Vagina (tissue), 2 donors: ENCODE measurements around the gene F11. TPM values are rescaled to one million over a fixed set of nuclear protein-coding genes. Genes with fewer than 3 reads are reported as not detected.
"Not testable (repeated sequence)": the region's sequence is repeated elsewhere in the genome, so short reads cannot be mapped to it uniquely, and the experiment has no call there.

ENCODE experiments used
- DNase-seq, 2 donors: peaks; one replicate each; pipeline ENCODE4 v3.0.0-alpha.2; 2017; ENCODE audit errors: extremely low spot score in 2 of 2
- H3K27ac ChIP-seq: fragments of 200-600 bp; sonication (generic); one replicate; pipeline ENCODE4 v1.5.1; 2019
- H3K27me3 ChIP-seq: fragments of 200-600 bp; sonication (generic); one replicate; pipeline ENCODE4 v1.5.1; 2019
- H3K36me3 ChIP-seq, 2 donors: fragments of 200-600 bp; sonication (generic); one replicate each; pipeline ENCODE4 v1.5.1; 2017 to 2019
- H3K4me1 ChIP-seq: fragments of 200-600 bp; sonication (generic); one replicate; pipeline ENCODE4 v1.5.1; 2019
- H3K4me3 ChIP-seq, 2 donors: fragments of 200-600 bp; sonication (generic); 1 replicate in 1 of 2; 2 replicates in 1 of 2; pipeline ENCODE4 v1.5.1; 2016 to 2019
- H3K9me3 ChIP-seq: fragments of 200-600 bp; sonication (generic); one replicate; pipeline ENCODE4 v1.5.1; 2019
- POLR2A ChIP-seq, 2 donors: fragments of 450-650 bp; IDR thresholded peaks; one replicate each; pipeline ENCODE4 v1.6.1; 2017; ENCODE audit warnings: antibody characterized with exemption in 2 of 2, mild to moderate bottlenecking in 2 of 2, moderate library complexity in 2 of 2
- POLR2AphosphoS5 ChIP-seq, 2 donors: sonication (generic); formaldehyde crosslinking; IDR thresholded peaks; one replicate each; pipeline ENCODE4 v1.9.0; 2017; ENCODE audit warnings: antibody characterized with exemption in 2 of 2, mild to moderate bottlenecking in 2 of 2, low read depth in 1 of 2; ENCODE audit not compliant: insufficient read depth in 1 of 2
- intact Hi-C: fragments of 100-400 bp; cut with DNase I; formaldehyde crosslinking; loops from one replicate; pipeline ENCODE4 v1.15.1; 2023
- total RNA-seq: library from RNA; depleted of rRNA; stranded (reverse); fragments of >200 nt; gene quantifications from one replicate; pipeline ENCODE4 v1.2.3, GENCODE V29; 2016
- TF ChIP-seq, protein P1 (sequence below), 3 experiments: fragments of 450-650 bp in 2 of 3; fragments of 200-600 bp in 1 of 3; sonication (generic) in 1 of 3; IDR thresholded peaks; one replicate each; pipeline ENCODE4 v1.5.1; 2017 to 2019; ENCODE audit warnings: antibody characterized with exemption in 3 of 3, mild to moderate bottlenecking in 2 of 3, moderate library complexity in 2 of 3

Gene F11
- total RNA-seq, 1 donor from 2014 or later = not detected

DNA sequence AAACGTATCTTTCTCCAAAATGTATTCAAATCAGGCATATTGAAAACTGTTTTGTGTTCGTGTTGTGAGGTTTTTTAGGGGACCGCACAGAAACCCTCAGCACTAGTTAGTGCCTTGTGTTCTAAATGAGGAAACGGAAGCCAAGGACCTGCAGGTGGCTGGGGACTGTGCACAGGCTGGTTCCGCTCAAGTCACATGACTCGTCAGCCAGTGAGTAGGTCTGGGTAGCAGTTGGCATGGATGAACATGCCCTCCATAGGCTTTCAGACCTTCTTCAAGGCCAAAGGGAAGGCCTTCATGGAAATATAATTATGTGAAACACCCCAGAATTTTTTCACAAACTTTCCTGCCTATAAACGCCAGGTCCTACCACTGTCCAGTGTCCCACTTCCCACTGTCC lies 1.3 kb upstream of the F11 start:
- intact Hi-C loops = no loop called here
- no peak overlapping the region for H3K27ac ChIP-seq
- DNase-seq = no peak

DNA sequence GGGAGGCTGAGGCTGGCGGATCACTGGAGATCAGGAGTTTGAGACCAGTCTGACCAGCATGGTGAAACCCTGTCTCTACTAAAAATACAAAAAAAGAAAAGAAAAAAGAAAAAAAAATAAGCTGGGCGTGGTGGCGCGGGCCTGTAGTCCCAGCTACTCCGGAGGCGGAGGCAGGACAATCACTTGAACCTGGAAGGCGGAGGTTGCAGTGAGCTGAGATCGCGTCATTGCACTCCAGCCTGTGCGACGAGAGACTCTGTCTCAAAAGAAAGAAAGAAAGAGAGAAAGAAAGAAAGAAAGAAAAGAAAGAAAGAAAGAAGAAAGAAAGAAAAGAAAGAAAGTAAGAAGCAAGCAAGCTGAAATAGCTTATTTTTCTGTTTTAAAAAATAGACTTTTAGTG lies 739 bp upstream of the F11 start:
- H3K4me3 ChIP-seq, H3K4me1 ChIP-seq, H3K27ac ChIP-seq, intact Hi-C loops, H3K27me3 ChIP-seq, H3K9me3 ChIP-seq, H3K36me3 ChIP-seq, DNase-seq: not testable (repeated sequence)

More for the DNA sequence above, 1.3 kb upstream of the F11 start:
- TF ChIP-seq POLR2A (IDR thresholded peaks at IDR 0.05) = no peak
- no peak for TF ChIP-seq POLR2AphosphoS5 (IDR thresholded peaks at IDR 0.05; ENCODE audit: insufficient read depth in 1 of 2, low read depth in 1 of 2)
- TF ChIP-seq, protein P1, sequence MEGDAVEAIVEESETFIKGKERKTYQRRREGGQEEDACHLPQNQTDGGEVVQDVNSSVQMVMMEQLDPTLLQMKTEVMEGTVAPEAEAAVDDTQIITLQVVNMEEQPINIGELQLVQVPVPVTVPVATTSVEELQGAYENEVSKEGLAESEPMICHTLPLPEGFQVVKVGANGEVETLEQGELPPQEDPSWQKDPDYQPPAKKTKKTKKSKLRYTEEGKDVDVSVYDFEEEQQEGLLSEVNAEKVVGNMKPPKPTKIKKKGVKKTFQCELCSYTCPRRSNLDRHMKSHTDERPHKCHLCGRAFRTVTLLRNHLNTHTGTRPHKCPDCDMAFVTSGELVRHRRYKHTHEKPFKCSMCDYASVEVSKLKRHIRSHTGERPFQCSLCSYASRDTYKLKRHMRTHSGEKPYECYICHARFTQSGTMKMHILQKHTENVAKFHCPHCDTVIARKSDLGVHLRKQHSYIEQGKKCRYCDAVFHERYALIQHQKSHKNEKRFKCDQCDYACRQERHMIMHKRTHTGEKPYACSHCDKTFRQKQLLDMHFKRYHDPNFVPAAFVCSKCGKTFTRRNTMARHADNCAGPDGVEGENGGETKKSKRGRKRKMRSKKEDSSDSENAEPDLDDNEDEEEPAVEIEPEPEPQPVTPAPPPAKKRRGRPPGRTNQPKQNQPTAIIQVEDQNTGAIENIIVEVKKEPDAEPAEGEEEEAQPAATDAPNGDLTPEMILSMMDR (IDR thresholded peaks at IDR 0.05) = no peak
- H3K4me1 ChIP-seq = no peaks in the 10 kb centered on the region
- no peaks in the 10 kb centered on the region for H3K9me3 ChIP-seq
- no peaks in the 10 kb centered on the region for H3K36me3 ChIP-seq
- no peak overlapping the region for H3K4me3 ChIP-seq
- H3K27me3 ChIP-seq = no peaks in the 10 kb centered on the region

DNA sequence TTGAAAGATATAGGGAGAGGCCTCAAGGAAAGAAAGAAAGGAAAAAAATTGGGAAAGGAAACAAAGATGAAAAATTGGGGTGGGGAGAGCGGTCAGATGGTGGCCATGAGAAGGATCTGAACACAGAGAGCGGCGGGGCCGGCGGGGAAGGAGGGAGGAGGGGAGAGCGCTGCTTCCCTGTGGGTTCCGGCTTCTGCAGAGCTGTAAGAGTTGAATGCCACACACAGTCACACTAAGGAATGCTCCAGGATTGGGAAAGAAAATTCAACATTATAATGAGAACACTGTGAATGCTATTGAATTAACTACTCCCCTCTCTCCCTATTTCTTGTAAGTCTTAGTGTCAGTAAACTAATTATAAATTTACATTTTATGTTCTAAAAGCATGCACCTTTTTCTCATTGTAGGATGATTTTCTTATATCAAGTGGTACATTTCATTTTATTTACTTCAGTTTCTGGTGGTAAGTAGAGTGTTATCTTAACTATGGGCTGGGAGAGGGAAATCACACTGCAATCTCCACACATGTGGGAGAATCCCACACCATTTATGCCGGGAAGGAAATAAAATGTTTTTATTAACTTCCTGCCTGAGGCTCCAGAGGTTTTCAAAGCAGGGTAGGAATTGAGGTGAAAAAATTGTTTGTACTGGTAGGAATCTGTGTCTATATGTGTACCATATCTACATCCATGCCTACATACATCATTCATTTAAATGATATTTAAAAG lies 904 bp downstream of the F11 start:
- TF ChIP-seq, protein P1 (IDR thresholded peaks at IDR 0.05) = no peak
- TF ChIP-seq POLR2AphosphoS5 (IDR thresholded peaks at IDR 0.05; ENCODE audit: insufficient read depth in 1 of 2, low read depth in 1 of 2) = no peak
- TF ChIP-seq POLR2A (IDR thresholded peaks at IDR 0.05) = no peak
- DNase-seq = no peak
- intact Hi-C loops = no loop called here
- Histone ChIP-seq H3K4me1 (no peaks in the 10 kb centered on the region), H3K27me3 (no peaks in the 10 kb centered on the region), H3K27ac (no peak overlapping the region), H3K36me3 (no peaks in the 10 kb centered on the region), H3K9me3 (no peaks in the 10 kb centered on the region), H3K4me3 (no peak overlapping the region)

DNA sequence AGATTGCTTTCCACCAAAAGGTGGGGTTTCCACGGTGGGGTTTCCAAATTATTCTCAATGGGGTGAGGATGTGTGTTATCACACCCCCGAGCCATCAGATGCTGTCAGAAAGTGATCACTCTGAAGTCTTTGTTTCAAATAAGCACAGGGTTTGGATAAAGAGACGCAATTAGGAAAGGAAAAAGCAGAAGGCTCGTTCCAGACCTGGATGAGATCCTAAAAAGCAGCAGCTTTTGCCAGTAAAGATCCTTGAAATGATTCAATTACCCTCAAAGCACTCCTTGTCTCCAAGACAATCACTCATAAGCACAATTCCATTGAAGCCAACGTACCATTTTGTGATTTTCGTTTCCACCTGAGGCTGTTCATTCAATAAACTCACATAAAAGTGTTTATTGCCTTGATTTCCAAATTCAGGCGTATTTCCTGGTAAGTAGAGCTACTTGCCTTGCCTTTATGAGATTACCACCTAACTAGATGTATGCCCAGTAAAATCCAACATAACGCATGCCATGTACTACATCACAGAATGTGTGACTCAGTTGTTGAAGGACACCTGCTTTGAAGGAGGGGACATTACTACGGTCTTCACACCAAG lies 5.2 kb downstream of the F11 start:
- no peak for TF ChIP-seq POLR2A (IDR thresholded peaks at IDR 0.05)
- H3K9me3 ChIP-seq = no peaks in the 10 kb centered on the region
- DNase-seq = no peak
- intact Hi-C loops = no loop called here
- no peak overlapping the region for H3K27ac ChIP-seq
- H3K4me3 ChIP-seq = no peak overlapping the region
- no peaks in the 10 kb centered on the region for H3K4me1 ChIP-seq
- H3K36me3 ChIP-seq = no peaks in the 10 kb centered on the region
- H3K27me3 ChIP-seq = no peaks in the 10 kb centered on the region

DNA sequence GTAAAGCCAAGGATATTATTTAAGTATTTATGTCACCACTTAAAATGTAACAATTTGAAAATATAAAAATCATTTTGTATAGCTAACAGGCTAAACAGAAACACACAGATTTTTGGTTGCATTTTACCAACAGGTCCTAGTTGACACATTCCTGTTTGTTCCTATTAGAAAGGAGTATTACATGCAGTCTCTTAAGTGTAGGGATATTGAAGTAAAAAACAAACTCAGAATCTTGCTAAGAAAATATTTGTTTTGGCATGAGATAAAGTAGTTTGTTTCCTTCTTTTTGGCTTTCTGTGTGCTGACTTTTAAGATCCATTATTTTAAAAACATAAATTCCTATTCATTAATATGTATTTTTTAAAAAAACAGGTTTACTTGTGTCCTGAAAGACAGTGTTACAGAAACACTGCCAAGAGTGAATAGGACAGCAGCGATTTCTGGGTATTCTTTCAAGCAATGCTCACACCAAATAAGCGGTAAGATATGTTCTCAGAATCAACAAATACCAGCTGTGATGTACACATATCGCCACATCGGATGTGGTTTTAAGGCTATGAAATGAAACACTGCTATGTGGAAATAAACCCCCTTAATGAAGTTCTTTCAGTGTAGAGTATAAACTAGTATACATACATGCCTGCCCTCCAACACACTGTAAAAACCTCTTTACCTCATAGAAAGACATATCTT lies 6.9 kb downstream of the F11 start:
- Histone ChIP-seq H3K4me1 (no peaks in the 10 kb centered on the region), H3K9me3 (no peaks in the 10 kb centered on the region), H3K27me3 (no peaks in the 10 kb centered on the region), H3K4me3 (no peak overlapping the region), H3K27ac (no peak overlapping the region), H3K36me3 (no peaks in the 10 kb centered on the region)
- TF ChIP-seq POLR2A (IDR thresholded peaks at IDR 0.05) (no peak), POLR2AphosphoS5 (IDR thresholded peaks at IDR 0.05; ENCODE audit: insufficient read depth in 1 of 2, low read depth in 1 of 2) (no peak)
- TF ChIP-seq, protein P1 (IDR thresholded peaks at IDR 0.05) = no peak
- intact Hi-C loops = no loop called here
- no peak for DNase-seq

DNA sequence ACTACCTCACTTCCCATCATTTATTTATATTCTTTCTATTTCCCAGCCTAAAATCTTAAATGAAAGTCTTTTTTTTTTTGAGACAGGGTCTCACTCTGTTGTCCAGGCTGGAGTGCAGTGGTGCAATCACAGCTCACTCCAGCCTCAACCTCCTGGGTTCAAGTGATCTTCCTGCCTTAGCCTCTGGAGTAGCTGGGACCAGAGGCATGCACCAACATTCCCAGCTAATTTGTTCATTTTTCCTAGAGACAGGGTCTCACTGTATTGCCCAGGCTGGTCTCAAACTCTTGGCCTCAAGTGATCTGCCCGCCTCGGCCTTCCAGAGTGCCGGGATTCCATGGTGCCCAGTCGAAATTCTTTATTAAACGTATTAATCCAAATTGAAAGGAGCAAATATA lies 7.4 kb downstream of the F11 start:
- H3K9me3 ChIP-seq, H3K27me3 ChIP-seq, intact Hi-C loops, H3K4me1 ChIP-seq, H3K4me3 ChIP-seq, DNase-seq, H3K36me3 ChIP-seq, H3K27ac ChIP-seq: not testable (repeated sequence)
